Epithelial cell of esophagus (primary cell): Measurements from ENCODE around the gene ZNF274.
A peak's percentile ranks its signal among the peaks of the same experiment; 100 is the strongest.
"Not testable (repeated sequence)": the region's sequence is repeated elsewhere in the genome, so short reads cannot be mapped to it uniquely, and the experiment has no call there.

ENCODE experiments used
- DNase-seq: peaks from one replicate; pipeline ENCODE4 v3.0.0; 2010; ENCODE audit warnings: low read depth
- H3K4me3 ChIP-seq: 2 replicates; pipeline ENCODE4 v1.5.1; 2011; ENCODE audit warnings: mild to moderate bottlenecking, low read length, control low read depth
- CTCF ChIP-seq: IDR thresholded peaks from 2 replicates; pipeline ENCODE4 v1.5.1; 2011; ENCODE audit warnings: low read depth, mild to moderate bottlenecking, low read length, control low read depth, inconsistent platforms; ENCODE audit not compliant: insufficient read depth; ENCODE audit errors: missing control alignments

Gene ZNF274

GRCh38 chr19:58228585-58229254 lies 45.9 kb downstream of the ZNF274 start, which contains the start of gene ZNF544:
ZNF544 (plus strand) TSS chr19:58228914; CDS start chr19:58244024, 15,110 bp downstream.
- H3K4me3 ChIP-seq = peak within 1 kb of the TSS; percentile 78
- TF ChIP-seq CTCF = no peak
- DNase-seq = peak; percentile 85

GRCh38 chr19:58229255-58229639 lies 46.4 kb downstream of the ZNF274 start:
- peak overlapping the region; percentile 78 for H3K4me3 ChIP-seq
- TF ChIP-seq CTCF = peak; percentile 63
- peak; percentile 43 for DNase-seq

- TF ChIP-seq CTCF = no peak
- no peak overlapping the region for H3K4me3 ChIP-seq
- DNase-seq = no peak
Measured at GRCh38 chr19:58237324-58237723, 54.5 kb downstream of the ZNF274 start.

GRCh38 chr19:58243351-58243750 lies 60.5 kb downstream of the ZNF274 start:
- no peak for TF ChIP-seq CTCF
- no peak overlapping the region for H3K4me3 ChIP-seq
- no peak for DNase-seq

- DNase-seq = no peak
- H3K4me3 ChIP-seq = no peak overlapping the region
- TF ChIP-seq CTCF = no peak
Measured at GRCh38 chr19:58248886-58249285, 66.0 kb downstream of the ZNF274 start.

- no peak for DNase-seq
- no peak overlapping the region for H3K4me3 ChIP-seq
- TF ChIP-seq CTCF = no peak
Measured at GRCh38 chr19:58252102-58252685, 69.3 kb downstream of the ZNF274 start.

GRCh38 chr19:58258259-58258658 lies 75.4 kb downstream of the ZNF274 start:
- H3K4me3 ChIP-seq, DNase-seq: not testable (repeated sequence)
